Measurements from ENCODE around the gene MRPL43. TPM values are rescaled to one million over a fixed set of nuclear protein-coding genes. Genes with fewer than 3 reads are reported as not detected.

The MRPL43 gene
- total RNA-seq, 1 donor from 2014 or later = 24.5 TPM

- no peak overlapping the region for H3K4me3 ChIP-seq
- H3K36me3 ChIP-seq = peaks cover 23% of the 10 kb centered on the region
- H3K79me2 ChIP-seq (ENCODE audit: low read depth) = no peaks in the 10 kb centered on the region
Measured at GRCh38 chr10:100943508-100943907, 43.8 kb downstream of the MRPL43 start.

DNA sequence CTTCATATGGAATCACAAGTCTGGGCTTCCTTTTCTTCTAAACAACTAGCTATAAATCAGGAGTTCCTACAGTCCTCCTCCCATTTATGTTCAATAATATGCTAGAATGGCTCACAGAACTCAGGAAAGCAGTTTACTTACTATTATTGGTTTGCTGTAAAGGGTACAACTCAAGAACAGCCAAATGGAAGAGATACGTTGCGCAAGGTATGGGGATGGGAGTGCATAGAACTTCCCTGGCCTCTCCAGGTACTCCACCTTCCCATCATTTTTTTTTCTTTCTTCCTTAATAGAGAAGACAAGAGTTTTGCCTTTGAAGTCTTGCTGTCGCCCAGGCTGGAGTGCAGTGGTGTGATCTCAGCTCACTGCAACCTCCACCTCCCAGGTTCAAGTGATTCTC lies 45.1 kb downstream of the MRPL43 start:
- Mint-ChIP-seq H3K9me3 (no peaks in the 10 kb centered on the region), H3K4me3 (no peak overlapping the region), H3K27ac (no peak overlapping the region), H3K36me3 (peaks cover 28% of the 10 kb centered on the region), H3K27me3 (ENCODE audit: insufficient read depth, low read depth) (no peaks in the 10 kb centered on the region), H3K4me1 (no peaks in the 10 kb centered on the region)
- no peaks in the 10 kb centered on the region for H3K27me3 ChIP-seq
- H3K36me3 ChIP-seq = peaks cover 23% of the 10 kb centered on the region
- no peak for DNase-seq (ENCODE audit: low spot score)
- no peaks in the 10 kb centered on the region for H3K9me3 ChIP-seq (ENCODE audit: low read depth)
- no peak overlapping the region for H3K9ac ChIP-seq
- H3K79me2 ChIP-seq (ENCODE audit: low read depth) = no peaks in the 10 kb centered on the region
- H2AFZ ChIP-seq (replicated peaks) = no peak overlapping the region
- no peaks in the 10 kb centered on the region for H4K20me1 ChIP-seq (ENCODE audit: low read depth)
- no peak overlapping the region for H3K4me3 ChIP-seq
- no peak overlapping the region for H3K27ac ChIP-seq
- no peak overlapping the region for H3K4me2 ChIP-seq
- TF ChIP-seq CTCF (IDR thresholded peaks at IDR 0.05) (no peak), EZH2phosphoT487 (IDR thresholded peaks at IDR 0.05) (no peak), EZH2 (IDR thresholded peaks at IDR 0.05) (no peak)
- H3F3A ChIP-seq (ENCODE audit: low read depth) = peaks cover 5% of the 10 kb centered on the region
- no peaks in the 10 kb centered on the region for H3K4me1 ChIP-seq

More at GRCh38 chr10:100943508-100943907, 43.8 kb downstream of the MRPL43 start:
- no peak for TF ChIP-seq EZH2 (IDR thresholded peaks at IDR 0.05)
- no peak for TF ChIP-seq CTCF (IDR thresholded peaks at IDR 0.05)
- TF ChIP-seq EZH2phosphoT487 (IDR thresholded peaks at IDR 0.05) = no peak
- no peaks in the 10 kb centered on the region for H3K27me3 Mint-ChIP-seq (ENCODE audit: insufficient read depth, low read depth)
- no peaks in the 10 kb centered on the region for H3K9me3 ChIP-seq (ENCODE audit: low read depth)
- no peaks in the 10 kb centered on the region for H4K20me1 ChIP-seq (ENCODE audit: low read depth)
- peaks cover 5% of the 10 kb centered on the region for H3F3A ChIP-seq (ENCODE audit: low read depth)
- peaks cover 25% of the 10 kb centered on the region for H3K36me3 Mint-ChIP-seq
- no peak for DNase-seq (ENCODE audit: low spot score)
- H3K4me1 ChIP-seq = no peaks in the 10 kb centered on the region
- no peak overlapping the region for H3K27ac ChIP-seq
- H3K9me3 Mint-ChIP-seq = no peaks in the 10 kb centered on the region
- H2AFZ ChIP-seq (replicated peaks) = no peak overlapping the region
- no peaks in the 10 kb centered on the region for H3K4me1 Mint-ChIP-seq
- H3K9ac ChIP-seq = no peak overlapping the region
- no peak overlapping the region for H3K27ac Mint-ChIP-seq
- no peaks in the 10 kb centered on the region for H3K27me3 ChIP-seq
- no peak overlapping the region for H3K4me3 Mint-ChIP-seq
- H3K4me2 ChIP-seq = no peak overlapping the region

DNA sequence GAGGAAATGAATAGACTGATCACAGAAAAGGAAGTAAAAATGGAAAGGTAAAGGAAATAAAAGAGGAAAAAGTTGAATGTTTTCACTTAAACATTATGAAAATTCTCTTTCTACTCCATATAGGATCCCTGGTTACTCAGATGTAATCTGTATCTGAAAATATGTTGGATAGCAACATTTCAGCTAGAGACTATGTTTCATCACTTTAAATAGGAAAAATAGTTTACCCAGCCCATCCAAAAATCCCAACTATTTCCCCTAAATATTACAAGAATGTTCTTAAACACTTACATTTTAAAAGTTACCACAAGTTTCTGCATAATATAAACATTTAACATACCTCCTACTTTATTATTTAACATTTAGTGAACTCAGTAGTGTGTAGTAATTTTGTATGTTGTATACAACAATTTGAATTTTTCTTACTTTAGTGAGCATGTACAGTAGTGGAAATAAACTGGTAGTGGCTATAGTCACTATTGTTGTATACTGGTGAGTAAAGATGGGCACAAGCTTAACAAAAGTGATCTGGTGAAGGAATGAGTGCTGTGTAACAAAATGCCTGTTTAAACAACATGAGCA lies 47.4 kb downstream of the MRPL43 start:
- no peaks in the 10 kb centered on the region for H3K79me2 ChIP-seq (ENCODE audit: low read depth)
- no peaks in the 10 kb centered on the region for H4K20me1 ChIP-seq (ENCODE audit: low read depth)
- H3K27ac ChIP-seq = no peak overlapping the region
- peaks cover 17% of the 10 kb centered on the region for H3K36me3 ChIP-seq
- Mint-ChIP-seq H3K4me1 (no peaks in the 10 kb centered on the region), H3K27ac (no peak overlapping the region), H3K4me3 (no peak overlapping the region), H3K27me3 (ENCODE audit: insufficient read depth, low read depth) (no peaks in the 10 kb centered on the region), H3K9me3 (no peaks in the 10 kb centered on the region), H3K36me3 (peaks cover 25% of the 10 kb centered on the region)
- no peak overlapping the region for H3K4me3 ChIP-seq
- no peaks in the 10 kb centered on the region for H3K27me3 ChIP-seq
- H3F3A ChIP-seq (ENCODE audit: low read depth) = peaks cover 5% of the 10 kb centered on the region
- TF ChIP-seq EZH2 (IDR thresholded peaks at IDR 0.05) = no peak
- TF ChIP-seq CTCF (IDR thresholded peaks at IDR 0.05) = no peak
- TF ChIP-seq EZH2phosphoT487 (IDR thresholded peaks at IDR 0.05) = no peak
- H3K4me2 ChIP-seq = no peak overlapping the region
- no peaks in the 10 kb centered on the region for H3K9me3 ChIP-seq (ENCODE audit: low read depth)
- DNase-seq (ENCODE audit: low spot score) = no peak
- no peak overlapping the region for H3K9ac ChIP-seq
- H2AFZ ChIP-seq (replicated peaks) = no peak overlapping the region
- no peaks in the 10 kb centered on the region for H3K4me1 ChIP-seq

MicroRNAs within 50 kb of the gene (microRNA counts, 767-probe panel; counts per million panel counts)
- 460 counts per million, percentile 90 among the panel's probes with 10 or more counts for microRNA hsa-miR-608

Small RNAs within 50 kb of the gene (microRNA-seq; reads per million reads assigned to microRNA genes)
- not detected for gene MIR608

Small RNAs within 50 kb of the gene (small RNA-seq; reads per million reads assigned to genes)
- gene MIR608 = not detected

Other genes starting within 250 kb of the MRPL43 start
- 0.06 and 0.34 TPM in 2 replicates for gene PAX2, start 241.9 kb downstream of the MRPL43 start, total RNA-seq (ENCODE audit: low replicate concordance)
- 15.5 and 19.5 TPM in 2 replicates for gene SLF2, start 74.5 kb downstream of the MRPL43 start, total RNA-seq (ENCODE audit: low replicate concordance)
- 2.3 and 5.4 TPM in 2 replicates for gene SEMA4G, start 18.0 kb downstream of the MRPL43 start, total RNA-seq (ENCODE audit: low replicate concordance)
- 6.4 and 7.1 TPM in 2 replicates for gene TWNK, start within 50 bp of the MRPL43 start, total RNA-seq (ENCODE audit: low replicate concordance)
- gene LZTS2, start 12.3 kb upstream of the MRPL43 start, total RNA-seq (ENCODE audit: low replicate concordance) = 34.7 and 111 TPM in 2 replicates
- 0.25 TPM in 1 of 2 replicates, not detected in the other for gene PDZD7, start 43.6 kb upstream of the MRPL43 start, total RNA-seq (ENCODE audit: low replicate concordance)
- gene SFXN3, start 43.7 kb upstream of the MRPL43 start, total RNA-seq (ENCODE audit: low replicate concordance) = 0.09 TPM in 1 of 2 replicates, not detected in the other
- gene KAZALD1, start 74.5 kb upstream of the MRPL43 start, total RNA-seq (ENCODE audit: low replicate concordance) = 0.77 and 1.8 TPM in 2 replicates
- not detected in 2 replicates for gene TLX1, start 143.8 kb upstream of the MRPL43 start, total RNA-seq (ENCODE audit: low replicate concordance)
- not detected in 2 replicates for gene LBX1, start 242.0 kb upstream of the MRPL43 start, total RNA-seq (ENCODE audit: low replicate concordance)

Data from neural progenitor cell (in vitro differentiated cells).